ENCODE measurements around the gene TCF7L2.

The TCF7L2 gene

GRCh38 chr10:113130014-113130641 lies 180.1 kb downstream of the TCF7L2 start:
- no peak for DNase-seq

- DNase-seq: no peak
These were observed 181.7 kb downstream of the TCF7L2 start for GRCh38 chr10:113131613-113132261.

- no peak for DNase-seq
These were observed 182.6 kb downstream of the TCF7L2 start for GRCh38 chr10:113132591-113133121.

- no peak for DNase-seq
These were observed 183.6 kb downstream of the TCF7L2 start for GRCh38 chr10:113133497-113134115.

GRCh38 chr10:113135025-113135424 lies 185.0 kb downstream of the TCF7L2 start:
- DNase-seq: no peak

- no peak for DNase-seq
These were observed 188.1 kb downstream of the TCF7L2 start for GRCh38 chr10:113137941-113138685.

GRCh38 chr10:113138937-113139585 lies 189.0 kb downstream of the TCF7L2 start:
- DNase-seq: no peak

- no peak for DNase-seq
These were observed 189.7 kb downstream of the TCF7L2 start for GRCh38 chr10:113139699-113140098.

- no peak for DNase-seq
These were observed 190.3 kb downstream of the TCF7L2 start for GRCh38 chr10:113140143-113141011.

GRCh38 chr10:113142601-113143362 lies 192.7 kb downstream of the TCF7L2 start:
- no peak for DNase-seq

GRCh38 chr10:113144576-113144975 lies 194.5 kb downstream of the TCF7L2 start:
- no peak for DNase-seq

- no peak for DNase-seq
These were observed 198.2 kb downstream of the TCF7L2 start for GRCh38 chr10:113148071-113148825.

GRCh38 chr10:113148901-113149300 lies 198.9 kb downstream of the TCF7L2 start:
- DNase-seq: no peak

GRCh38 chr10:113149626-113150025 lies 199.6 kb downstream of the TCF7L2 start:
- DNase-seq: no peak

GRCh38 chr10:113151190-113151666 lies 201.2 kb downstream of the TCF7L2 start:
- no peak for DNase-seq

GRCh38 chr10:113153493-113154102 lies 203.6 kb downstream of the TCF7L2 start:
- DNase-seq: no peak

- no peak for DNase-seq
These were observed 207.4 kb downstream of the TCF7L2 start for GRCh38 chr10:113157441-113157840.

- no peak for DNase-seq
These were observed 208.1 kb downstream of the TCF7L2 start for GRCh38 chr10:113158183-113158582.

- no peak for DNase-seq
These were observed 209.5 kb downstream of the TCF7L2 start for GRCh38 chr10:113159563-113159962.

GRCh38 chr10:113160641-113161040 lies 210.6 kb downstream of the TCF7L2 start:
- DNase-seq: no peak

All from SHP77 treated with DMSO at 0.1 percent for 48 hours (cell line).